ENCODE results near the gene PTPN21. TPM values are rescaled to one million over a fixed set of nuclear protein-coding genes. Genes with fewer than 3 reads are reported as not detected.

Gene PTPN21
- total RNA-seq, 1 experiment from 2014 or later, result 15.0 TPM

GRCh38 chr14:88502740-88503139 is 52.1 kb downstream of the PTPN21 start:
- H3K9me3 ChIP-seq (ENCODE audit: control insufficient read depth, insufficient read depth, low read depth, low read length), result no peaks in the 10 kb centered on the region
- intact Hi-C loops (cut with micrococcal nuclease; ENCODE audit: unreplicated experiment) (no loop called here), in situ Hi-C loops (cut with HindIII; ENCODE audit: low pct_unique_long_range_greater_than_20kb, low sequenced_read_pairs) (no loop called here)
- DNase-seq (ENCODE audit: low read depth, low spot score) (no peak), ATAC-seq (no peak)
- ChIA-PET CTCF (no interaction called here), POLR2A (no interaction called here)
- no peak overlapping the region for H3K27ac ChIP-seq (ENCODE audit: low read length)
- no TSS peak for BruUV-seq (replicated peaks)
- no peaks in the 10 kb centered on the region for H3K4me1 ChIP-seq (ENCODE audit: control insufficient read depth, insufficient read depth, low read length)
- TF ChIP-seq TCF7L2 (IDR thresholded peaks at IDR 0.05; ENCODE audit: low read depth, low read length) (no peak), REST (IDR thresholded peaks at IDR 0.05; ENCODE audit: insufficient read depth in 1 of 2, low read depth in 2 of 2, low read length in 1 of 2) (no peak), CTCF (IDR thresholded peaks at IDR 0.05) (no peak), SIN3A (IDR thresholded peaks at IDR 0.05; ENCODE audit: borderline replicate concordance, insufficient read depth, low read depth, low read length) (no peak), POLR2AphosphoS5 (IDR thresholded peaks at IDR 0.05; ENCODE audit: low read depth, low read length) (no peak)
- no peaks in the 10 kb centered on the region for H3K27me3 ChIP-seq (ENCODE audit: control insufficient read depth, insufficient read depth, low read length)
- no peak overlapping the region for H3K4me3 ChIP-seq (ENCODE audit: low read depth in 2 of 2, low read length in 2 of 2)
- H3K36me3 ChIP-seq (ENCODE audit: control insufficient read depth, insufficient read depth, low read length), result no peaks in the 10 kb centered on the region; the same call in 1 of the 2 replicates

GRCh38 chr14:88500611-88501010 is 54.2 kb downstream of the PTPN21 start:
- no peak for ATAC-seq
- H3K27ac ChIP-seq (ENCODE audit: low read length), result no peak overlapping the region
- H3K36me3 ChIP-seq (ENCODE audit: control insufficient read depth, insufficient read depth, low read length), result no peaks in the 10 kb centered on the region; the same call in none of the 2 replicates
- no peaks in the 10 kb centered on the region for H3K27me3 ChIP-seq (ENCODE audit: control insufficient read depth, insufficient read depth, low read length)
- H3K9me3 ChIP-seq (ENCODE audit: control insufficient read depth, insufficient read depth, low read depth, low read length), result no peaks in the 10 kb centered on the region
- no TSS peak for BruUV-seq (replicated peaks)
- POLR2A ChIA-PET, result no interaction called here
- in situ Hi-C loops (cut with HindIII; ENCODE audit: low pct_unique_long_range_greater_than_20kb, low sequenced_read_pairs), result no loop called here
- DNase-seq (ENCODE audit: low read depth, low spot score), result no peak
- TF ChIP-seq TCF7L2 (IDR thresholded peaks at IDR 0.05; ENCODE audit: low read depth, low read length), result no peak
- no peak for TF ChIP-seq REST (IDR thresholded peaks at IDR 0.05; ENCODE audit: insufficient read depth in 1 of 2, low read depth in 2 of 2, low read length in 1 of 2)
- TF ChIP-seq CTCF (IDR thresholded peaks at IDR 0.05), result no peak
- TF ChIP-seq POLR2AphosphoS5 (IDR thresholded peaks at IDR 0.05; ENCODE audit: low read depth, low read length), result no peak
- no peak for TF ChIP-seq SIN3A (IDR thresholded peaks at IDR 0.05; ENCODE audit: borderline replicate concordance, insufficient read depth, low read depth, low read length)
- H3K4me3 ChIP-seq (ENCODE audit: low read depth in 2 of 2, low read length in 2 of 2), result no peak overlapping the region
- CTCF ChIA-PET, result no interaction called here
- intact Hi-C loops (cut with micrococcal nuclease; ENCODE audit: unreplicated experiment), result no loop called here
- H3K4me1 ChIP-seq (ENCODE audit: control insufficient read depth, insufficient read depth, low read length), result no peaks in the 10 kb centered on the region
